GM12872 (cell line): ENCODE measurements around the gene ABTB2.

Source experiments
- CTCF ChIP-seq: IDR thresholded peaks from 3 replicates; pipeline ENCODE4 v1.5.1; 2011; ENCODE audit warnings: low read depth, mild to moderate bottlenecking, low read length, moderate library complexity; ENCODE audit not compliant: insufficient read depth

The ABTB2 gene

GRCh38 chr11:34226210-34226609 lies 131.6 kb downstream of the ABTB2 start:
- no peak for TF ChIP-seq CTCF

GRCh38 chr11:34225091-34225490 lies 132.7 kb downstream of the ABTB2 start:
- TF ChIP-seq CTCF: no peak

- TF ChIP-seq CTCF: no peak
Measured at GRCh38 chr11:34224434-34224966, 133.3 kb downstream of the ABTB2 start.

GRCh38 chr11:34223907-34224306 lies 133.9 kb downstream of the ABTB2 start:
- TF ChIP-seq CTCF: no peak

GRCh38 chr11:34223021-34223813 lies 134.6 kb downstream of the ABTB2 start:
- no peak for TF ChIP-seq CTCF

GRCh38 chr11:34222030-34222429 lies 135.8 kb downstream of the ABTB2 start:
- TF ChIP-seq CTCF: no peak

GRCh38 chr11:34219941-34220370 lies 137.9 kb downstream of the ABTB2 start:
- TF ChIP-seq CTCF: no peak
